ENCODE measurements around the gene OPCML.

GRCh38 chr11:132773751-132774150 is 758.5 kb downstream of the OPCML start:
- no peak for TF ChIP-seq CTCF (IDR thresholded peaks at IDR 0.05; ENCODE audit: low read depth, low read length, missing input control)
- no peak for TF ChIP-seq HNF4A (conservative IDR thresholded peaks at IDR 0.05)
- no peak for TF ChIP-seq SP1 (IDR thresholded peaks at IDR 0.05)
- TF ChIP-seq NR2F2 (IDR thresholded peaks at IDR 0.05) = no peak
- no peak for TF ChIP-seq RAD21 (IDR thresholded peaks at IDR 0.05)
- TF ChIP-seq TAF1 (conservative IDR thresholded peaks at IDR 0.05) = no peak
- no peak for TF ChIP-seq ATF3 (IDR thresholded peaks at IDR 0.05)
- no peak for TF ChIP-seq MAX (IDR thresholded peaks at IDR 0.05)
- no peak for TF ChIP-seq REST (IDR thresholded peaks at IDR 0.05)
